Stimulated activated effector memory CD8-positive, alpha-beta T cell treated with anti-CD3 and anti-CD28 coated beads, Interleukin-12 subunit alpha, Interleukin-12 subunit beta, amount 100 ng/mL, for 72 hours (primary cell): ENCODE measurements around the gene GBX1.

Source experiments
- ATAC-seq: fragments of 150-1000 bp; cut with Tn5 transposase; 2 replicates; pipeline ENCODE4 v1.10.0; 2021
- DNase-seq, 2 donors: peaks; one replicate each; pipeline ENCODE4 v3.0.0; 2021 to 2022; ENCODE audit warnings: low spot score in 2 of 2
- H3K27ac Mint-ChIP-seq: one replicate; pipeline ENCODE4 v1.8.0; 2022; ENCODE audit warnings: mild to moderate bottlenecking, mixed read lengths
- H3K36me3 Mint-ChIP-seq: one replicate; pipeline ENCODE4 v1.8.0; 2022; ENCODE audit warnings: mild to moderate bottlenecking, mixed read lengths
- H3K4me1 Mint-ChIP-seq: one replicate; pipeline ENCODE4 v1.8.0; 2022; ENCODE audit warnings: mixed read lengths
- H3K4me3 Mint-ChIP-seq: one replicate; pipeline ENCODE4 v1.8.0; 2022; ENCODE audit warnings: mild to moderate bottlenecking, mixed read lengths
- H3K9me3 Mint-ChIP-seq: one replicate; pipeline ENCODE4 v1.8.0; 2022; ENCODE audit warnings: mixed read lengths

GBX1 gene

GRCh38 chr7:151168003-151168786, 701 bp upstream of the GBX1 start:
- no peak overlapping the region for H3K27ac Mint-ChIP-seq
- H3K4me3 Mint-ChIP-seq, result peak overlapping the region; percentile 66
- DNase-seq, result peak; percentile 69 to 82
- H3K4me1 Mint-ChIP-seq, result peaks cover 23% of the 10 kb centered on the region
- H3K36me3 Mint-ChIP-seq, result peaks cover 3% of the 10 kb centered on the region
- H3K9me3 Mint-ChIP-seq, result no peaks in the 10 kb centered on the region
- ATAC-seq, result peak; percentile 91

GRCh38 chr7:151166629-151167196, 781 bp downstream of the GBX1 start:
- peaks cover 12% of the 10 kb centered on the region for H3K4me1 Mint-ChIP-seq
- no peaks in the 10 kb centered on the region for H3K9me3 Mint-ChIP-seq
- H3K36me3 Mint-ChIP-seq, result no peaks in the 10 kb centered on the region
- ATAC-seq (no peak), DNase-seq (no peak)
- H3K4me3 Mint-ChIP-seq, result peak overlapping the region; percentile 66
- H3K27ac Mint-ChIP-seq, result no peak overlapping the region

- no peaks in the 10 kb centered on the region for H3K9me3 Mint-ChIP-seq
Observed at GRCh38 chr7:151161757-151162156, 5.7 kb downstream of the GBX1 start.

GRCh38 chr7:151157645-151158329, 9.7 kb downstream of the GBX1 start:
- no peaks in the 10 kb centered on the region for H3K4me1 Mint-ChIP-seq
- H3K36me3 Mint-ChIP-seq, result no peaks in the 10 kb centered on the region
- no peak for ATAC-seq
- no peak for DNase-seq
- H3K4me3 Mint-ChIP-seq, result no peak overlapping the region
- H3K9me3 Mint-ChIP-seq, result no peaks in the 10 kb centered on the region
- H3K27ac Mint-ChIP-seq, result no peak overlapping the region

More at GRCh38 chr7:151161757-151162156, 5.7 kb downstream of the GBX1 start:
- no peak overlapping the region for H3K27ac Mint-ChIP-seq
- no peak overlapping the region for H3K4me3 Mint-ChIP-seq
- H3K4me1 Mint-ChIP-seq, result no peaks in the 10 kb centered on the region
- H3K36me3 Mint-ChIP-seq, result no peaks in the 10 kb centered on the region
- ATAC-seq (no peak), DNase-seq (no peak)

- Mint-ChIP-seq H3K4me1 (no peaks in the 10 kb centered on the region), H3K9me3 (no peaks in the 10 kb centered on the region), H3K36me3 (no peaks in the 10 kb centered on the region), H3K27ac (no peak overlapping the region), H3K4me3 (no peak overlapping the region)
- DNase-seq (no peak), ATAC-seq (no peak)
Observed at GRCh38 chr7:151152643-151153513, 14.6 kb downstream of the GBX1 start.

- H3K27ac Mint-ChIP-seq, result no peak overlapping the region
- ATAC-seq, result no peak
- H3K9me3 Mint-ChIP-seq, result no peaks in the 10 kb centered on the region
- no peaks in the 10 kb centered on the region for H3K4me1 Mint-ChIP-seq
- DNase-seq, result no peak
- no peak overlapping the region for H3K4me3 Mint-ChIP-seq
- no peaks in the 10 kb centered on the region for H3K36me3 Mint-ChIP-seq
Observed at GRCh38 chr7:151150388-151150787, 17.1 kb downstream of the GBX1 start.

- DNase-seq (no peak), ATAC-seq (no peak)
- H3K4me3 Mint-ChIP-seq, result no peak overlapping the region
- no peaks in the 10 kb centered on the region for H3K9me3 Mint-ChIP-seq
- H3K27ac Mint-ChIP-seq, result no peak overlapping the region
- H3K36me3 Mint-ChIP-seq, result peaks cover 4% of the 10 kb centered on the region
- H3K4me1 Mint-ChIP-seq, result no peaks in the 10 kb centered on the region
Observed at GRCh38 chr7:151148319-151149259, 18.9 kb downstream of the GBX1 start.

- no peak overlapping the region for H3K4me3 Mint-ChIP-seq
- H3K4me1 Mint-ChIP-seq, result no peaks in the 10 kb centered on the region
- no peak overlapping the region for H3K27ac Mint-ChIP-seq
- DNase-seq, result no peak
- peaks cover 8% of the 10 kb centered on the region for H3K36me3 Mint-ChIP-seq
- ATAC-seq, result no peak
- no peaks in the 10 kb centered on the region for H3K9me3 Mint-ChIP-seq
Observed at GRCh38 chr7:151146761-151147160, 20.7 kb downstream of the GBX1 start.

- Mint-ChIP-seq H3K4me3 (no peak overlapping the region), H3K4me1 (no peaks in the 10 kb centered on the region), H3K27ac (no peak overlapping the region), H3K36me3 (peaks cover 13% of the 10 kb centered on the region), H3K9me3 (no peaks in the 10 kb centered on the region)
- ATAC-seq (no peak), DNase-seq (no peak)
Observed at GRCh38 chr7:151144387-151144786, 23.1 kb downstream of the GBX1 start.

GRCh38 chr7:151143261-151144015, 24.1 kb downstream of the GBX1 start:
- DNase-seq (no peak), ATAC-seq (no peak)
- Mint-ChIP-seq H3K27ac (no peak overlapping the region), H3K9me3 (no peaks in the 10 kb centered on the region), H3K4me3 (no peak overlapping the region), H3K4me1 (no peaks in the 10 kb centered on the region), H3K36me3 (peaks cover 13% of the 10 kb centered on the region)

GRCh38 chr7:151142686-151143040, 24.8 kb downstream of the GBX1 start:
- no peak for ATAC-seq
- Mint-ChIP-seq H3K9me3 (no peaks in the 10 kb centered on the region), H3K27ac (no peak overlapping the region), H3K36me3 (peaks cover 13% of the 10 kb centered on the region), H3K4me3 (no peak overlapping the region), H3K4me1 (no peaks in the 10 kb centered on the region)
- no peak for DNase-seq

GRCh38 chr7:151141855-151142685, 25.4 kb downstream of the GBX1 start:
- no peak for DNase-seq
- H3K9me3 Mint-ChIP-seq, result no peaks in the 10 kb centered on the region
- H3K4me1 Mint-ChIP-seq, result no peaks in the 10 kb centered on the region
- peak; percentile 11 for ATAC-seq
- H3K4me3 Mint-ChIP-seq, result no peak overlapping the region
- peaks cover 13% of the 10 kb centered on the region for H3K36me3 Mint-ChIP-seq
- no peak overlapping the region for H3K27ac Mint-ChIP-seq

GRCh38 chr7:151141311-151141854, 26.1 kb downstream of the GBX1 start:
- H3K9me3 Mint-ChIP-seq, result no peaks in the 10 kb centered on the region

More at GRCh38 chr7:151141311-151141854, 26.1 kb downstream of the GBX1 start:
- Mint-ChIP-seq H3K4me3 (no peak overlapping the region), H3K27ac (no peak overlapping the region), H3K36me3 (peaks cover 13% of the 10 kb centered on the region), H3K4me1 (no peaks in the 10 kb centered on the region)
- DNase-seq, result no peak
- no peak for ATAC-seq
